ENCODE results near the gene GFRA1.

The GFRA1 gene

DNA sequence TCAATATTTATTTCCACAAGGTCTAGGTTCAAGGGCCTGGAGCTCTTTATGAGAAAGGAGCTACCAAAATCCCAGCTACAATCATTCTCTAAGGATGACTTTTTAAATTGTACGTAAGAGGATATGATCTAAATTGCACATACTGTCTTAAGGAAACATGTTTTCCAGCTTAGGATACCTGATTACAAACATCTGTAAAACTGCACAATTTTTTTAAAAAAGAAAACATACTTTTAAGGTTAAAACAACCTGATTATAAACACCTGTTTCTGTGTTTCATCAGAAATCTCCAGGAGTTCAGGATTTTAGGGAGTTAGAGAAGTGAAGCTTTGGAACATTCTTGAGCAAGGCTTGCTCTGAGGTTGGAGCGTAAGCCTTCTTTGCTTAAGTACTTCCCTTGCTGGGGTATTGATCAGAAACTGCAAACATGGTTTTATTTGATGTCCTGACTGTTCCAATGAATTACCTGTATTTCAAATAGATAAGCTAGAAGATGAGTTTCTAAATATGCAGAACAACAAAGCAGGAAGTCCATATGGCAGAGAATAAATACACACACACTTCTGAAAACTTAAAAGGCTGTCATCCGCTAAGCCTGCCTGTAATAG is 248.6 kb downstream of the GFRA1 start:
- no peak for DNase-seq

GRCh38 chr10:116017405-116017804 is 255.6 kb downstream of the GFRA1 start:
- no peak for DNase-seq

DNA sequence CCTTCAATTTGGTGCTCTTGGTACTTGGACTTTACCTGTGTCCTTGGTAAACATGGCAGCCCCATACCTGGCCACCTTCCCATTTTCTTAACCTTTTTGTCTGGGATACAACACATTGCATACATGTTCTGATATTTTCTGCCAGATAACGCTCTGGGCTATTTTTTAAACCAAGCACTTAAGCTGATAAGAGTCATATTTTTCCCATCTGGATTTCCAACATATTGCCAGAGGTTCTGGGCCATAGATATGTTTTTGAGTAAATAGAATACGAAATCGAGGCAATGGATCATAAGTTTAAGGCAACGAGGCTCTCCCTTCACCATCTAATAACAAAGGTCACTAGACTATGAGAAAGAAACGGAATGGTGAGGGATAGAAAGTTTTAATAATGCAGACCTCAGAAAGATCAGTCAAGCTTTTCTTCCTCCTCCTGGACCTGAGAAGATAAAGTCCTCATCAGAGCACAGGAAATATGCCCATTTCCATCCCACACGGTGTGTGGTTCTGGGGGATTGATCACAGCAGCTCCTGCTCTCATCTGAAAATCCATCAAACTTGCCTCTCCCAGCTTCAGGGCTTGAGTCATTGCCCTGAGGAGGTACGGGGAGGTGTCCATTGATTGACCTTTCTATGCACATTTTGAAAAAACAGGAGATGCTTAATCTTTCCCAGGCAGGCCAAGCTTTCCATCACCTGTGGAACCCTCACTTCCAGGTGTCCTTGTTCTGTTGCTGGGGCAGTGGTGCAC is 257.2 kb downstream of the GFRA1 start:
- no peak for DNase-seq

GRCh38 chr10:116014871-116015582 is 258.0 kb downstream of the GFRA1 start:
- DNase-seq = no peak

- no peak for DNase-seq
Observed at GRCh38 chr10:116014326-116014725, 258.7 kb downstream of the GFRA1 start.

- DNase-seq = no peak
Observed at GRCh38 chr10:116011929-116012328, 261.1 kb downstream of the GFRA1 start.

GRCh38 chr10:116007256-116007891 is 265.6 kb downstream of the GFRA1 start:
- no peak for DNase-seq

All from NCI-H1694 treated with DMSO at 0.1 percent for 48 hours (cell line).